Fibroblast of the aortic adventitia (primary cell): Measurements from ENCODE around the gene ATG2A. TPM values are rescaled to one million over a fixed set of nuclear protein-coding genes. Genes with fewer than 3 reads are reported as not detected.

Experiments
- DNase-seq: peaks from one replicate; pipeline ENCODE4 v3.0.0-alpha.2; 2010; ENCODE audit warnings: low read depth
- H3K4me3 ChIP-seq: 2 replicates; pipeline ENCODE4 v1.5.1; 2011; ENCODE audit warnings: low read depth, mild to moderate bottlenecking, control low read depth, low read length, moderate library complexity
- CTCF ChIP-seq: IDR thresholded peaks from 2 replicates; pipeline ENCODE4 v1.5.1; 2011; ENCODE audit warnings: mild to moderate bottlenecking, low read length, control low read depth, inconsistent platforms; ENCODE audit not compliant: insufficient read depth
- total RNA-seq: library from RNA; depleted of rRNA; stranded (reverse); fragments of >200 nt; gene quantifications from 2 replicates; pipeline ENCODE4 v1.2.3, GENCODE V29; 2012; ENCODE audit warnings: low replicate concordance

The ATG2A gene
- total RNA-seq, 1 donor: 18.8 TPM

GRCh38 chr11:64872790-64873488 lies 44.1 kb downstream of the ATG2A start:
- no peak for DNase-seq
- H3K4me3 ChIP-seq: no peak overlapping the region
- TF ChIP-seq CTCF: no peak

- no peak for TF ChIP-seq CTCF
- H3K4me3 ChIP-seq: no peak overlapping the region
- no peak for DNase-seq
Observed at GRCh38 chr11:64871492-64871891, 45.5 kb downstream of the ATG2A start.

- H3K4me3 ChIP-seq: no peak overlapping the region
- DNase-seq: no peak
- no peak for TF ChIP-seq CTCF
Observed at GRCh38 chr11:64870893-64871466, 46.0 kb downstream of the ATG2A start.

- peak overlapping the region; percentile 33 for H3K4me3 ChIP-seq
- no peak for TF ChIP-seq CTCF
- peak; percentile 80 for DNase-seq
Observed at GRCh38 chr11:64870176-64870892, 46.7 kb downstream of the ATG2A start.

DNA sequence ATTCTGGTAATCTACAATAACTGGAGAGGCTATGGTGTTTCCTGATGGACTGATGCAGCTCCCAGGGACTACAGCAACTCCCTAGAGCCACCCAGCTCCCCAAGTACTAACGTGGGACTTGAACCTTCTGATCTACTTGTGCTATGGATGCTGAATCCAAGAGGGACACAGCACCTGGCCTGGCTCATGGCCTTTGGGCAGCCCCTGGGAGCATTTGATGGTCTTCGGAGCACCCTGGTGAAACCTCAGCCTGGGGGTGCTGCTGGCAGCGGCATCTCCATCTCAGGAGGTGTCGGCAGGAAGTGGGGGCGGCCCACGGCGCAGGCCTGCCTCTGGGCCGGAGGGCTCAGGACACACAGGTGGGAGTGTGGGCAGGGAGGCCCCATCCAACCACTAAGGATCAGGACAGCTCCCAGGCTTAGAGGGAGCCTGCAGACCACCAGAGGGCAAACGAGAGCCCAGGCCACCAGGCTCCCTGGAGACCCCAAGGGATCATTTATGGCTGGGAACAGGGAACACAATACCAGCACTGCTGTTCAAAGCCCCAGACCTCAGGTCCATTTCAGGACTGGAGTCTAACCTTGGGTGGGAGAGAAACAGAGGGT lies 47.3 kb downstream of the ATG2A start:
- H3K4me3 ChIP-seq: peak overlapping the region; percentile 31
- DNase-seq: no peak

More for the DNA sequence above, 47.3 kb downstream of the ATG2A start:
- TF ChIP-seq CTCF: peak; percentile 15
